A549 (cell line): Measurements from ENCODE around the gene LMAN1L.

Source experiments
- CBX2 ChIP-seq: fragments of 200-600 bp; sonication (generic); IDR thresholded peaks from 2 replicates; pipeline ENCODE4 v1.6.1; 2016; ENCODE audit warnings: low read depth, mild to moderate bottlenecking, borderline replicate concordance
- CTCF ChIP-seq: fragments of >200 bp; sonication (Bioruptor Twin); formaldehyde crosslinking; IDR thresholded peaks from 3 replicates; pipeline ENCODE4 v1.5.1; 2016
- EHF ChIP-seq: fragments of 250-450 bp; sonication (Bioruptor Pico); IDR thresholded peaks from 2 replicates; pipeline ENCODE4 v1.5.0; 2020; ENCODE audit warnings: mild to moderate bottlenecking
- EP300 ChIP-seq, 2 experiments: fragments of >200 bp; sonication (Bioruptor Twin); formaldehyde crosslinking; IDR thresholded peaks; 2 replicates in 1 of 2; 3 replicates in 1 of 2; pipeline ENCODE4 v1.6.1; 2016 to 2017
- GATA3 ChIP-seq: IDR thresholded peaks from 2 replicates; pipeline ENCODE4 v1.6.1; 2012; ENCODE audit warnings: borderline replicate concordance
- MAFK ChIP-seq: fragments of 450-650 bp; IDR thresholded peaks from 2 replicates; pipeline ENCODE4 v1.6.1; 2014; ENCODE audit not compliant: partially characterized antibody
- PHF8 ChIP-seq: fragments of 200-600 bp; sonication (generic); IDR thresholded peaks from 2 replicates; pipeline ENCODE4 v1.6.1; 2016; ENCODE audit warnings: low read depth, mild to moderate bottlenecking, antibody characterized with exemption, moderate library complexity, borderline replicate concordance
- RFX5 ChIP-seq: fragments of 450-650 bp; IDR thresholded peaks from 2 replicates; pipeline ENCODE4 v1.7.1; 2014; ENCODE audit warnings: antibody characterized with exemption, mild to moderate bottlenecking, moderate library complexity
- ZC3H11A ChIP-seq: fragments of 450-650 bp; IDR thresholded peaks from 2 replicates; pipeline ENCODE4 v1.6.1; 2014; ENCODE audit warnings: antibody characterized with exemption, mild to moderate bottlenecking
- TF ChIP-seq, protein P1 (sequence below): IDR thresholded peaks from 2 replicates; pipeline ENCODE4 v1.6.1; 2012
- TF ChIP-seq, protein P2 (sequence below): fragments of 200-600 bp; sonication (generic); IDR thresholded peaks from 2 replicates; pipeline ENCODE4 v1.6.1; 2016; ENCODE audit warnings: antibody characterized with exemption, mild to moderate bottlenecking, moderate library complexity

- TF ChIP-seq PHF8: no peak
- TF ChIP-seq CTCF: no peak
- TF ChIP-seq GATA3: no peak
- TF ChIP-seq EHF (CRISPR knock-in tag): no peak
- no peak for TF ChIP-seq EP300 (IDR thresholded peaks at IDR 0.05)
- TF ChIP-seq CBX2: no peak
- TF ChIP-seq ZC3H11A: no peak
- TF ChIP-seq, protein P1, sequence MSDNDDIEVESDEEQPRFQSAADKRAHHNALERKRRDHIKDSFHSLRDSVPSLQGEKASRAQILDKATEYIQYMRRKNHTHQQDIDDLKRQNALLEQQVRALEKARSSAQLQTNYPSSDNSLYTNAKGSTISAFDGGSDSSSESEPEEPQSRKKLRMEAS: no peak
- TF ChIP-seq RFX5: no peak
- TF ChIP-seq MAFK: no peak
- TF ChIP-seq, protein P2, sequence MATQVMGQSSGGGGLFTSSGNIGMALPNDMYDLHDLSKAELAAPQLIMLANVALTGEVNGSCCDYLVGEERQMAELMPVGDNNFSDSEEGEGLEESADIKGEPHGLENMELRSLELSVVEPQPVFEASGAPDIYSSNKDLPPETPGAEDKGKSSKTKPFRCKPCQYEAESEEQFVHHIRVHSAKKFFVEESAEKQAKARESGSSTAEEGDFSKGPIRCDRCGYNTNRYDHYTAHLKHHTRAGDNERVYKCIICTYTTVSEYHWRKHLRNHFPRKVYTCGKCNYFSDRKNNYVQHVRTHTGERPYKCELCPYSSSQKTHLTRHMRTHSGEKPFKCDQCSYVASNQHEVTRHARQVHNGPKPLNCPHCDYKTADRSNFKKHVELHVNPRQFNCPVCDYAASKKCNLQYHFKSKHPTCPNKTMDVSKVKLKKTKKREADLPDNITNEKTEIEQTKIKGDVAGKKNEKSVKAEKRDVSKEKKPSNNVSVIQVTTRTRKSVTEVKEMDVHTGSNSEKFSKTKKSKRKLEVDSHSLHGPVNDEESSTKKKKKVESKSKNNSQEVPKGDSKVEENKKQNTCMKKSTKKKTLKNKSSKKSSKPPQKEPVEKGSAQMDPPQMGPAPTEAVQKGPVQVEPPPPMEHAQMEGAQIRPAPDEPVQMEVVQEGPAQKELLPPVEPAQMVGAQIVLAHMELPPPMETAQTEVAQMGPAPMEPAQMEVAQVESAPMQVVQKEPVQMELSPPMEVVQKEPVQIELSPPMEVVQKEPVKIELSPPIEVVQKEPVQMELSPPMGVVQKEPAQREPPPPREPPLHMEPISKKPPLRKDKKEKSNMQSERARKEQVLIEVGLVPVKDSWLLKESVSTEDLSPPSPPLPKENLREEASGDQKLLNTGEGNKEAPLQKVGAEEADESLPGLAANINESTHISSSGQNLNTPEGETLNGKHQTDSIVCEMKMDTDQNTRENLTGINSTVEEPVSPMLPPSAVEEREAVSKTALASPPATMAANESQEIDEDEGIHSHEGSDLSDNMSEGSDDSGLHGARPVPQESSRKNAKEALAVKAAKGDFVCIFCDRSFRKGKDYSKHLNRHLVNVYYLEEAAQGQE: no peak
Measured at GRCh38 chr15:74788683-74789151, 23.9 kb upstream of the LMAN1L start.
